Measurements from ENCODE around the gene DUSP8.
"Not testable (repeated sequence)": the region's sequence is repeated elsewhere in the genome, so short reads cannot be mapped to it uniquely, and the experiment has no call there.

DUSP8 gene

DNA sequence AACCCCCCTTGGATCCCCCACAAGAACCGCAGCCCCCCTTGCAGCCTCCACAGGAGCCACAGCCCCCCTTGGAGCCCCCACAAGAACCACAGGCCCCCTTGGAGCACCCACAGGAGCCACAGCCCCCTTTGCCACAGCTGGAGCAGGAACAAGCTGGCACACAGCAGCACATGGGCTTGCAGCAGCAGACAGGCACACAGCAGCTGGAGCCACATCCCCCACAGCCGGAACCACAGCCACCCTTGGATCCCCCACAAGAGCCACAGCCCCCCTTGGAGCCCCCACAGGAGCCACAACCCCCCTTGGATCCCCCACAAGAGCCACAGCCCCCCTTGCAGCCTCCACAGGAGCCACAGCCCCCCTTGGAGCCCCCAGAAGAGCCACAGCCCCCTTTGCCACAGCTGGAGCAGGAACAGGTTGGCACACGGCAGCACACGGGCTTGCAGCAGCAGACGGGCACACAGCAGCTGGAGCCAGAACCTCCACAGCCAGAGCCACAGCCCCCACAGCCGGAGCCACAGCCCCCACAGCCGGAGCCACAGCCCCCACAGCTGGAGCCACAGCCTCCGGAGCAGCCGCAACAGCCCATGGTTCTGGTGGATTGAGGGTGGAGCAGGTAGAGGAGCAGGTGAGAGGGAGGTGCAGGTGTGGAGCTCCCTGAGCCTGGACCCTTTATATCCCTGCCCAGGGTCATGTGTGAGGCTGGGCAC, 12.7 kb upstream of the DUSP8 start, which contains the start of gene KRTAP5-1:
TSS of gene KRTAP5-1 (minus strand) at position 623 of the 710 bp plus-strand sequence. CDS start at position 589, 34 bp downstream.
- DNase-seq: not testable (repeated sequence)

DNA sequence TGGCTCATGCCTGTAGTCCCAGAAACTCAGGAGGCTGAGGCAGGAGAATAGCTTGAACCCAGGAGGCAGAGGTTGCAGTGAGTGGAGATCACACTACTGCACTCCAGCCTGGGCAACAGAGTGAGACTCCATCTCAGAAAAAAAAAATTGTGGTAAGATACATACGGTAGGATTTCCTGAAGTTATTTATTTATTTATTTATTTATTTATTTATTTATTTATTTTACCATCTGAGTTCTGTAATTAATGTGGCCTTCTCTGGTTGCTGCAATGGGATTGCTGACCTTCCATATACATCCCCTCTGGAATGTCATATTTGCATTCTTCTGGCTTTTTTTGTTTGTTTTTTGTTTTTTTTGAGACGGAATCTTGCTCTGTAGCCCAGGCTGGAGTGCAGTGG, 10.8 kb upstream of the DUSP8 start:
- DNase-seq: not testable (repeated sequence)

DNA sequence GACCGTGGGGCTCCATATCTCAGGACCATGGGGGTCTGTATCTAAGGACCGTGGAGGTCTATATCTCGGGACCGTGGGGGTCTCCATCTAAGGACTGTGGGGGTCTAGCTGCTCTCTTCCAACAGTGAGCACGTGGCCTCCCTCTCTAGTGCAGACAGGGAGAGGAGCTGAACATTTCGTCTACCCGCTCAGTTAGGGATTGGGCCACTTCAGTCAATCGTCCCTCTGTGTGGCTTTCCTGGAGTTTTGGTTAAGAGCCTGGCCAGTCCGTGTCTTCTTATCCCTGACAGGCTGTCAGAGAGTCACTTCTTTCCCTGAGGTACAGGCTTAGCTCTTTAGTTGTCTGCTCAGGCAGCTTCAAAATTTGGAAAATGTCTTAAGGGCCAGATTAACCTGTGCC, 9.9 kb upstream of the DUSP8 start:
- DNase-seq: no peak

DNA sequence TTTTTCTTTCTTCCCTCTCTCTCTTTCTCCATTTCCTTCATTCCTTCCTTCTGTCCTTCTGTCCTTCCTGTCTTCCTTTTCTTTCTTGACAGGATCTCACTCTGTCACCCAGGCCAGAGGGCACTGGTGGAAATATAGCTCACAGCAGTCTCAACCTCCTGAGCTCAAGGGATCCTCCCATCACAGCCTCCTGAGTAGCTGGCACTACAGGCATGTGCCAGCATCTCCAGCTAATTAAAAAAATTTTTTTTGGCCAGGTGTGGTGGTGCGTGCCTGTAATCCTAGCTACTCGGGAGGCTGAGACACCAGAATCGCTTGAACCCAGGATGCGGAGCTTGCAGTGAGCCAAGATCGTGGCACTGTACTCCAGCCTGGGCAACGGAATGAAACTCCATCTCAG, 4.8 kb upstream of the DUSP8 start:
- no peak for DNase-seq

DNA sequence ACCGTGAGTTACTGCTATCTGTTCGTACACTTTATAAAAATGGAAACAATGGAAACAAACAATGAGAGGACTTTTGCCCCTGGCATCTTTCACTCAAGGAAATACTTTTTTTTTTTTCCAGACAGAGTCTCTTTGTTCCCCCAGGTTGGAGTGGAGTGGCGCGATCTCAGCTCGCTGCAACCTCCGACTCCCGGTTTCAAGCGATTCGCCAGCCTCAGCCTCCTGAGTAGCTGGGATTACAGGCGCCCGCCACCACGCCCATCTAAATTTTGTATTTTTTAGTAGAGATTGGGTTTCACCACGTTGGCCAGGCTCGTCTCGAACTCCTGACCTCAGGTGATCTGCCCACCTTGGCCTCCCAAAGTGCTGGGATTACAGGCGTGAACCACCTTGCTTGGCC, 3.7 kb upstream of the DUSP8 start:
- DNase-seq: not testable (repeated sequence)

DNA sequence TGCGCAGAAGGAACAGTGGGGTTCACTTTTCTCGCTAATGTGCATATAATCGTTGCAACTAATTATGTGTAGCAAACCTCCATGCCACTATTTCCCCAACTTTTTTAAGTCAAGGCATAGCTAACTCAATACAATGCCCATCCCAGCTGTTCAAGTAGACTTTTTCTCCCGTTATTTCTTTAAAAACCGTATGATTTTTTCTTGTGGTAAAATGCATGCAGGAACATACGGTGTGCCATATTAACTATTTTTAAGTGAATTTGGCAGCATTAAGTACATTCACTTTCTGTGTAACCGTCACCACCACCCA, 2.8 kb upstream of the DUSP8 start:
- no peak for DNase-seq

DNA sequence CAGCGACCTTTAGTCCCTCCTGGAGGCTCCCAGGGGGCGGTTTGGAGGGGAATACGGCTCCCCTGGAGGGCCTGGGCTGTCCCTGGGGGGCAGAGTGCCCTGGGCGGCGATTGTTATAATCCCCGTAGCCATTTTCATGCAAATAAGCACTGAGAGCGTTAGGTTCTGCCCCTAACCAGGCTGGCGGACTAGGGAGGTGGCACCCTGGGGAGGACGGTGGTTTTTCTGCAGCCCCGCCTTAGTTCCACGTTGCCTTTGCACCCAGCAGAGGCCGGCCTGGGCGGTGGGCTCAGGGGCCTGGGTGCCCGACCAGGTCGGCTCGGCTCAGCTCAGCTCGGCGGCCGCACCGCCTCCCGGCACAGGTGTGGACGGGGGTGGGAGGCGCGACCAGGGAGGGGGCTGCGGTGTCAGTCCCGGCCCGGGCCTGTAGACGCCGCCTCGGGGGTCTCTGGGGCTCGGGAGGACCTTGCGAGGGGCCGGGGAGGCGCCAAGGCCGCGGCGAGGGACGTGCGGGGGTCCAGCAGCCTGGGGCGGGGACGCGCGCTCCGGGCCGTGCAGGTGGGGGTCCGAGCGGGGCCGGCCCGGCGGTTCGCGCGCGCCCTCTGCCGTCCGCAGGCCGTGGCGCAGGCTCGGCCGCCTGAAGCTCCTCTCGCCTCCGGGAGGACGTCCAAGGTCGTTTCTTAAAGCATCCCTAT, 2.3 kb upstream of the DUSP8 start:
- DNase-seq: peak; percentile 49 to 54

DNA sequence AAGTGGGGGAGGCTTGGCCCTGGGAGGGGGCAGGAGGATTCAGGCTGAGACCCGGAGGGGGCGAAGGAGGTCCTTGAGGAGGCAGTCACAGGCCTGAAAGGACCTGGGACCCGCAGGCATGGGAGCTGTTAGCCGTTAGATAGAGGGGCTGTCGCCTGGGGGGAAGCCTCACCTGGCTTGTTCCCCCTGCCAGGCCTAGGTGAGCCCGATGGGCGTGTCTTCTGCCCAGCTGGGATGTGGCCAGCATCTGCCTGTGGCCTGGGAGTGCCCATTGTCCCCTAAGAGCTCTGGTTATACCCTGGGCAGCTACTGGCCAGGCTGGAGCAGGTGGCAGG, 1.8 kb upstream of the DUSP8 start:
- DNase-seq: no peak

DNA sequence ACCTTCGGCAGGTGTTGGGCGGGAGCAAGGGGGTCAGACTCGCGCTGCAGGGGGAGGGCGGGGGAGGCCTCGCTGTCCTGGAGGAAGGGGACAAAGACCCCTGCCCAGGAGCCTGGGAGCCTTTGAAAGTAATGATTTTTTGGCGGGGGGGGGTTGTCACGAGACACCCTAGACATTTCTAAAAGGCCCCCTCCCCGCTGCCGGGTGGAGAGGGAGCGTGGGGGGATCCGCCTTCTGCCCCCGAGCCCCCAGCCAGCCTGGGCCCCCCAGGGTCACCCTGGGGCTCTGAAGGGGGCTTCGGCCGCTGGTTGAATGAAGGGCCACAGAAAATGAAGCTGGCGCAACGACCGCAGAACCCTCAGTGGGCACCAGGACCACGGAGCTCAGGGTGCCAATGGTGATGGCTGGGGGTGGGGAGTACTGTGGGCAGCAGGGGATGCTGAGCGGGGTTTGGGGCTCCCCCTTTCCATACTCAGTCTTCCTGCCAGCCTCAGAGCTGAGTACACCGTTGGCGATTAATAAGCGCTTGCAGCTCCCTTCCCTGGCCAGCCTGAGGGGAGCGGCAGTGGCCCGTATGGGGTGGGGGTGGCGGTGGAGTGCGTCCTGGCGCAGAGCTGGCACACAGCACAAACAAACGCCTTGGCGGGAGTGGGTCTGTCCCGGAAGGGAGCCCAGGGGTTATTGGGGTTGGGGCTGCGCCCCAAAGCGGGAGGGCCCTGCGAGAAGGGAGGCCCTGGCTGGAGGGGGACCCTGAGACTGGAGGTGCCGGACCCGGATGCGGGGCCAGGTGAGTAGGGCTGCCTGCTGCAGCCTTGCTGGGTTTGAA, 1.2 kb upstream of the DUSP8 start:
- DNase-seq: peak in 1 of 2 experiments; percentile 16

DNA sequence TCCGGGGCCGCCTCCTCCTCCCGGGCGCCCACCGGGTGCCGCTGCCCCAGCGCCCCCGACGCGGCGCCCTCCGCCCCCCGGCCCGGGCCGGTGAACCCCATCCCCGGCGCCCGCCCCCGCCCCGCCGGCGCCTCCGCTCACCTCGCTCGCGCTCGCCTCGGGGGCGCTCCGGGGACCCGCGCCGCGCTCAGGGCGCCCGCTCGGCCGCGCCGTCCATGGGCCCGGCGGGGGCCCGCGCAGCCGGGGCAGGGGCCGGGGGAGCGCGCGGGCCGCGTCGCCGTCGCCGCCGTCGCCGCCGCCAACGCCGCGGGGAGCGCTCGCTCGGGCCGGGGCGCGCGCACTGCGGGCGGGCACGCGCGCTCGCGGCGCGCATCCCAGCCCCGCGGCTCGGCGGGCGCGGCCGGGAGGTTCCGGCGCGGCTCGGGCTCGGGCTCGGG, 293 bp downstream of the DUSP8 start:
- no peak for DNase-seq

DNA sequence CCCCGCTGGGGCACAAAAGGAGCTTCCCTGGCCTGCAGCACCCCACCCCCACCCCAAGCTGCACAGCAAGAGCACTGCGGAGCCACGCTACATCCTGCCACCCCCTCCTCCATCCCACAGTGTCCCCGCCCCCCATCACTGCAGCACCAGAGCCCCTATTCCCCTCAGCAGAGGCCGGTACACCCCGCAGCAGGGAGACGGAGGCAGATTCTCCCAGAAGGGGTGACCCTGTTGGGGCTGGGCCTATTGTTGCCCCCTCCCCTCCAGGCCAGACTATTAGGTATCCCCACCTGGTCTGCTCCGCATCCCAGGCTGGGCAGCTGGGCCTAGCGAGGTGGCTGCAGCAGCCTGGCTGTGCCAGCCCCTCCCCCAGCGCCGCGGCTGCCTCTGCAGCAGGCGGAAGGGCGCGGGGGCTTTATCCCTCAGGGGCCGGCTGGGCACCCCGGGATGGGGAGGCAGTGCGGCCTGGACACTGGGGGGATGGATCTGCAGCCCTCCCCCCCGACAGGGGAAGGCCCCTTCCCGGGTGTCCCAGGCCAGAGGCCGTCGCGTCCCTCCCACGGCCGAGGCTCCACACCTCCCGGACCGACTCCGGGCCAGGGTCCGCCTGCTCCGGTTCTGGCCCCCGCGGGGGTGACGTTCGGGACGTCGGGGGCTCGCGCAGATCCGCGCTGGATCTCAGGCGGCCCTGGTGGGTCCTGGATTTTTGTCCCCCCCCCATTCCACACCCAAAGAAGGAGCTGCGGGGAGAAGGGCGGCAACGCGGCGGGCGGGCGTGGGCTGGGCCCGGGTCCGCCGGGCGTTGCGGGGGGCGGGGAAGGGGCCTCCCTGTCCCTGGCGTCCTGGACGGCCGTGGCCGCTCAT, 943 bp downstream of the DUSP8 start:
- DNase-seq: no peak

DNA sequence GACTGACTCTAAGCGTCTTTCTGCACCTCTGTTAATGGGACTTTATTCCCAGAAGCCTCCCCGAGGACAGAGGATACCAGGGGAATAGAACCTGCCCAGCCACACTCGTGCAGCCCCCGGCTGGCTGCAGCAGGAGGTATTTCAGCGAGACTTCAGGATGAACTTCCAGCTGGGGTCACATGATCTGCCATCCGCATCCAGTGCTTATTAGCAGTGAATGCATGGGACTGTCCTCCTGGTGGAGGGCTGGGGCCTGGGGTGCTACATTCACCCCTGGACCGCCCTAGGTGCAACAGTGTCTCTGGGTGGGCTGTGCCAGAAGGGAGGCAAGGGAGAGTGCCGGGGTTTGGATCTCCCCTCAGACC, 1.6 kb downstream of the DUSP8 start:
- DNase-seq: no peak

DNA sequence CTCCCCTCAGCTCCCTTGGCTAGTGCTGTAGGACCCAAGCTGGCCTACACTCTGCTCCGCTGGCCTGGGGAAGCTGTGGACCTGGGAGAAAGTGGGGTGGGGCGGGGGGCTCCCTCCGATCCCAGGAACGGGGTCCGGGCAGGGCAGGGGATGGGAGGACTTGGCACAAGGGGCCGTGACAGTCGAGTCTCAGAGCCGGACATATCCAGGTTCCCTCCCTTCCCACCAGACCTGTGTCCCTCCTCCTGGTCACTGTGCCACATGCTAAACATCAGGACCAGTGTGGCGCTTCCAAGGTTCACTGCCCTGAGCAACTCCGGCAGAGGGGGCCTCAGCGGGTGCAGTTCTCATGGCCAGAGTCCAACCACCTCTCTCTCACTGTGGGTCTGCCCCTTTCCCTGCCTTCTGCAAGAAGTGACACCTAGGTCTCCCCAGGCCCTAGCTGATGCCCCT, 2.0 kb downstream of the DUSP8 start:
- DNase-seq: no peak

DNA sequence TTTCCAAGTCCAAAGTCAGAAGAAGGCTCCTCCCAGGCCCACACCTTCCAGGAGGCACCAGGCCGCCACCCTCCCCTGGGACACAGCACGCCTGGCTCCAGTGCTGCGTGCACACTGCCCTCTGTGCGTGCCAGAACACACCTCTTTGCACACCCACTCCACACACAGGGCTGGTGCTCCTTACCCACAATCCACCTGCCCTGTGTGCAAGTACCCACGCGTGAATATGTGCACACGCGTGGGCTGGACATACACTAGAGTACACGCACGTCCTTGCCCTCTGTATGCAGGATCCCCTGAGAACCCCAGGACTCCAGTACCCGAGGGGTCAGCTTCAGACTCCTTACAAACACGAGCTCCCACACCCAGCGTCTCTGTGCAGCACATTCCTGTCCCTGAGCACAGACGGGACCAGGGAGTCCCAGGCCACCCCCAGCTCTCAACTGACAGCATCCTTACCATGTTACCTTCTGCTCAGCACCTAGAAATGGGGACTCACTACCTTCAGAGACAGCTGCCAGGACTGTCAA, 2.8 kb downstream of the DUSP8 start:
- DNase-seq: no peak

DNA sequence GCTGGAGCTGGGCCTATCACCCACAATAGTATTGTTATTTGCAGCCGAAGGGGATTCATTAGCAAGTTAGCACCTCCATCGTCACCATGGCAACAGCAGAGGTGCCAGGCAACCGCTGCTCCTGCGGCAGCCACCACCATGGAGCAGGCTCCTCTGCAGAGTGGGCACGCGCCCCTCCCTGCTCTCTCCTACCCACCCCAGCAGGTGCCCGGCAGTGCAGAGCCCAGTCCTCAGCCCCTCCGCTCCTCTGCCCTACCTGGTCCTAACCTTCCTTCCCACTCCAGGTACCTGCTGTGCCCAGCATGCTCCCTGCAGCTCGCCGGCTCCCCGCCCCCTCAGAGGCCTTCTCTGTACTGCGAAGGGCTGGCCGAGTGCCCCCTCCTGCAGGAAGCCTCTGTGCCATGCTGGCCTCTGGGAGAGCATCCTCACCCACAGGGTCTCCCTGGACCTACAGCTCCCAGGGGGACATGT, 3.6 kb downstream of the DUSP8 start:
- no peak for DNase-seq

DNA sequence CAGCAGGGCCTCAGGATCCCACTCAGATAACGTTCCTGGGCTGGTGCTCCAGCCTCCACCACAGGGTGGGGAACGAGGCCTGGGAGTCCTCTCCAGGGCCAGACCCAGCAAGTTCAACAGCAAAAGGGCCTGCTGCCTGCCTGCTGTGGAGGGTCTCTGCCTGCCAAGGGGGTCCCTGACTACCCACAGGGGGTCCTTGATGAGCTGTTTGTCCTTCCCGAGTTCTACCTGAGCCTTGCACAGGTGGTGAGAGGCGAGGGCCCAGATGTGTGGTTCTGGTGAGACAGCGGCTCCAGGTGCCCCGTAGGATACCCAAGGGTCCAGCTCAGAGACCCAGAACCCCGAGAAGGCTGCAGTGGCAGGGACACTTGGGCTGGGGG, 4.4 kb downstream of the DUSP8 start:
- no peak for DNase-seq

DNA sequence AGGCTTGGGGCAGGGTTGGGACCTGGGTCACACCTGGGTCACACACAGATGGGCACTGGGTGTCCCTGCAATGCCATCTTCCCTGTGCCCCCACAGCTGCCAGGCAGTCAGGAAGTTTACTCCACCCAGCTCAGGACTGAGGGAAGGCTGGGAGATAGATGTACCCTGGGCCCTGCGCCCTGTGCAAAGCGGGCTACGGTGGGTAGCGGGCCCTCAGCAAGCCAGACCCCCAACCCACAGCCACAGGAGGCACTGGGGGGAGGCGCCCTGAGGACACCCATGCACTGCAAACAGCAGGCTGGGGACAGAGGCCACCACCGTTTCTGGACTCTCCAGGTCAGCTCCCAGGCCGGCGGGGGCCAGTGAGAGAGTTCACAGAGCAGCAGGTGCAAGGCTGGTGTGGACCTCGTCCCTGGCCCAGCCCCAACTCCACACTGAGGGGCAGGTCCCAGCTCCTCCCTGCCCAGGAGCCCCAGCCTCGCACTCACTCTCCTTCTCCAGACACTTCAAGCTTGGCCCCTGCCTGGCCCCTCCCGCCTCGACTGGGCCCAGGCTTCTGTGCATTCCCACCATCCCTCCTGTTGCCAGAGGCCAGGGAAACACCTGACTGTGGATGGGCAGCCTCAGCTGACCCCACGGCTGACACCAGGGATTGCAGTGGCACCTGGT, 4.9 kb downstream of the DUSP8 start:
- no peak for DNase-seq

DNA sequence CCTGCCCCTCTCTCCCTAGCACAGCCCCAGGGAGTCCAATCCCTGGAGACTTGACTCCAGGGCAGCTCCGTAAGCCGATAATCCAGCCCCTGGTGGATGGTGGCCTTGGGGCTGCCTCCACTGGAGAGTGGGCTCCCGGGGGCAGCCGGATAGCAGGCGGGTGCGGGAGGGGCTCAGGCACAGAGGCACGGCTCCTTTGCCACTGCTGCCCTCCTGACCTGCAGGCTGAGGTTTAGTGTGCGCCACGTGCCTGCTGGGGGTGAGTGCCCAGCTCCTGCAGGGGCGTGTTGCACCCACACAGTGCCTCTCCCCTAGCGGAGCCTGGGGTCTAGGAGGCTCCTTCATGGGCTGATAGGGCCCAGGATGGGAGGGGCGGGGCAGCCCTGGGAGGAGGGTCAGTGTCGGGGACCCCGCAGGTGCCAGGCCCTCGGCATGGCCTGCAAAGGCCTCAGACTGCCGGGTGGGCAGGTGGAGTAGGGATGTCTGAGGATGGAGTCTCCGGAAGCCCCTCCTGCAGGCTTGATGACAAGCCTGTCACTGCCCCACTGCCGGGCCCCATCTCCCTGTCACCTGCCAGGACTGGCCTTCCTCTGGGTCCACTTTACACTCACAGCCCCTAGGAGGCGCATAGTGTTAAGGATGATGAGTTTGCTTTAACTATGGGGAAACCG, 5.6 kb downstream of the DUSP8 start:
- DNase-seq: no peak

DNA sequence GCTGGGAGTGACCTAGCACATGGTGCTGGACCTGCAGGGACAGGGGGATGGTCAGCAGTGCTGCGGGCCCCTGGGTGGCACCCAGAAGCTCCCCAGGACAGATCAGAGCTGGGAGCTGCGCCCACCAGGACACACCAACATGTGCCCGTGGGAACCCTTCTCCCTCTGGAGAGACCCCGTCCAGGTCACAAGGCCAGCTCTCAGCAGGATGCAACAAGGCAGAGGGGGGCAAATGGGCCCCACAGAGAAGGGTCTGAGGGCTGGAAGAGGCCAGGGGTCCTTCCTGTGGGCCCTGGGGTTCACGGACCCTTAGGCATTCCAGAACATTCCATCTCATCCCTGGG, 6.2 kb downstream of the DUSP8 start:
- DNase-seq: no peak

DNA sequence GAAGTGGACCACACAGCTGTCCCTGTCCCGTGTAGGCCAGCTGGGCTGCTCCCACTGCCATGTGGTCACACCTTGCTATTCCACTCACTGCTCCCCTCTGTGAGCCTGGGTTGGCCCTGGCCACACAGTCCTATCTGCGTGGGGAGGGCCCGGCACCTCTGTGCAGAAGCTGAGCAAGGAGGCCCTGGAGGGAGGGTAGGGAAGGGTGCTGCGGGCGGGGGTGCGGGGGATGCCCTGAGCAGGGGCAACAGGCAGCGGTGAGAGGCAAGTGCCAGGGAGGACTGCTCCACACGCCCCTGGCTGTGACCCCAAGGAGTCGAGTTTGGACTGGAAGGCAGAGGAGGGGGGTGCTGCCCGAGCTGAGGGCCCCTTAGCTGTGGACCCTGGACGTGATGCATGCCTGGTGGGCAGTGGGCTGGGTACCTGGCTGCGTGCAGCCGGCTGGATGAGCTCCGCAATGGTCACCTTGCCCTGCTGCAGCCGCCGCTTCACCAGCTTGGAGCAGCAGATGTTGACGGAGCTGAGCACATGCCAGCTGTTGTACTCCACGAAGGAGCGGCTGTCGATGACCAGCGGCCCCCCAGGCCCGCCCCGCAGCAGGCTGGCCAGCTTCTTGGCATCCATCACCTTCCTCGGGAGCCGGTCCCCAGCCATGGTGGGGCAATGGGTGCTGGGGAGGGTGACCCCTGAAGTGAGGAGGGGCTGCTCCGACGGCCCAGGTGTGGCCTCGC, 6.7 kb downstream of the DUSP8 start:
- DNase-seq: no peak

Data from activated CD4-positive, alpha-beta T cell treated with anti-CD3 and anti-CD28 coated beads, Interleukin-2, amount 50 U/mL, for 4 hours (primary cell).